Hepatocyte (in vitro differentiated cells): ENCODE data around the gene GASK1B.

Experiments
- CTCF ChIP-seq: fragments of 200-600 bp; sonication (generic); IDR thresholded peaks from 2 replicates; pipeline ENCODE4 v1.5.1; 2016; ENCODE audit warnings: antibody characterized with exemption, mild to moderate bottlenecking; ENCODE audit not compliant: poor library complexity
- EZH2 ChIP-seq: fragments of 200-600 bp; sonication (generic); IDR thresholded peaks from 2 replicates; pipeline ENCODE4 v1.6.1; 2016; ENCODE audit warnings: antibody characterized with exemption, mild to moderate bottlenecking, borderline replicate concordance
- EZH2phosphoT487 ChIP-seq: fragments of 200-600 bp; sonication (generic); IDR thresholded peaks from one replicate; pipeline ENCODE4 v1.6.1; 2018; ENCODE audit warnings: antibody characterized with exemption, mild to moderate bottlenecking, low read depth, moderate library complexity; ENCODE audit not compliant: unreplicated experiment, severe bottlenecking

DNA sequence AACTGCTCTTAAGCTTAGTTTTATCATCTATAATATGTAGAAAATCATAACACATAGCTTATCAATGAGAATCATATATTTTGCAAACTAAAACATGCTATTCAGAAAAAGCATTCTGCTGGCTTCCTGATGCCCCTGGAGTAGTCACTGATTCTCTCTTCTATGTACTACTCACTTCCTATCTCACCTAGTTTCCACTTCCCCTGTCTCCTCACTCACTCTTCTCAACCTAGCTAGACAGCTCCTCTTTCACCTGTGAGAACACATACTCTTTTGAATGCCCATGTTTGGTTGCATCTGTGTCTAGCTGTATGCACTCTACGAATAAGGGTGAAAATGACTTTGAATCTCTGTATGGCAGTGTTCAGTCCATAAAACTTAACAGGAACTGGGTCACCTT is 46.8 kb upstream of the GASK1B start:
- TF ChIP-seq EZH2: no peak
- no peak for TF ChIP-seq CTCF
- no peak for TF ChIP-seq EZH2phosphoT487
